Muscle layer of duodenum (tissue), 2 donors: Measurements from ENCODE around the gene GADD45A.

Experiments
- H3K27ac ChIP-seq: one replicate; pipeline ENCODE4 v1.7.0; 2013; ENCODE audit warnings: mild to moderate bottlenecking, low read length
- H3K27me3 ChIP-seq: one replicate; pipeline ENCODE4 v1.7.0; 2013; ENCODE audit warnings: low read depth, mild to moderate bottlenecking, control low read depth, low read length
- H3K36me3 ChIP-seq, 2 donors: one replicate each; pipeline ENCODE4 v1.7.0; 2013; ENCODE audit warnings: low read length in 2 of 2, control low read depth in 1 of 2, mild to moderate bottlenecking in 1 of 2; ENCODE audit not compliant: insufficient read depth in 2 of 2, control insufficient read depth in 1 of 2
- H3K4me1 ChIP-seq, 2 donors: one replicate each; pipeline ENCODE4 v1.7.0; 2013; ENCODE audit warnings: low read length in 2 of 2, mild to moderate bottlenecking in 2 of 2, control low read depth in 1 of 2, moderate library complexity in 1 of 2; ENCODE audit not compliant: insufficient read depth in 2 of 2, control insufficient read depth in 1 of 2
- H3K4me3 ChIP-seq, 2 donors: one replicate each; pipeline ENCODE4 v1.7.0; 2013; ENCODE audit warnings: low read length in 2 of 2, low read depth in 1 of 2, mild to moderate bottlenecking in 1 of 2
- H3K9me3 ChIP-seq, 2 donors: one replicate each; pipeline ENCODE4 v1.7.0; 2013; ENCODE audit warnings: low read length in 2 of 2, control low read depth in 1 of 2, mild to moderate bottlenecking in 1 of 2; ENCODE audit not compliant: control insufficient read depth in 1 of 2
- donor health status: healthy.

GADD45A gene

DNA sequence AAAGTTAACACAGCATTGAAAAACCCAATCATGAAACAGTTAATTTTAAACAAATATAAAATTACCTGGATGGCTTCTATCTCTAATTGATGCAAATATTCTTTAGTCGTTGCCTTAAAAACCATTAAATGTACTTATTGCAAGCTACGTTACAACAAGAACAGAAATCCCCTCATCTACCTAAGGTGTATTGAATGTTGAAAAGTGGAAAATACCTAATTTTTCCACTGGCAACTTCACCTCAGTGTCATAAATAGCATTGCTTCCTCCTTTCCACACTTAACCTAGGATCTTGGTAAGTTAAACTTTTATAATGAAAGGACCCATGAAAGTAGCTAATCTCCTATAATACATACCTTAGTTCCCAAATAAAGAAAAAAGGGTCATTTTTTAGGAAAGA lies 5.4 kb downstream of the GADD45A start:
- Histone ChIP-seq H3K9me3 (no peaks in the 10 kb centered on the region), H3K4me1 (peaks cover 0 to 9% of the 10 kb centered on the region in 2 donors), H3K27me3 (no peaks in the 10 kb centered on the region)

DNA sequence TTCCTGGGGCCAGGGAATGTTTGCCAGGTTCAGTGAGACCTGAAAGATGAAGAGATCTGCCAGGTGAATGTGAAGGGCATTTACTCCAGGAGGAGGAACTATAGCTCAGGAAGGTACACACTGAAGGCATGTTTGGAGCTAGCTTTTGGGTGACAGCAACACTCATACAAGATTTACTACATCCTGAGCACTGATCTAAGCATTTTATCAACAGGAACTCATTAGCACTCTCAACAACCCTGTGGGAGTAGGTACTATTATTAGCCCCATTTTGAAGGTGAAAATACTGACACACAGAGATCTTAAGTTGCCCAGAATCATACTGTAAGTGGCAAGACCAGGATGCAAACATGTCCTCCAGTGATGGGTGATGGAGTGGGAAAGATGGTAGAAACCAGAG lies 6.7 kb downstream of the GADD45A start:
- H3K4me1 ChIP-seq: peaks cover 0 to 9% of the 10 kb centered on the region in 2 donors
- peaks cover 11 to 23% of the 10 kb centered on the region in 2 donors for H3K36me3 ChIP-seq
- no peak overlapping the region for H3K4me3 ChIP-seq
- no peaks in the 10 kb centered on the region for H3K27me3 ChIP-seq
- H3K27ac ChIP-seq: no peak overlapping the region
- H3K9me3 ChIP-seq: no peaks in the 10 kb centered on the region

More for the DNA sequence above, 5.4 kb downstream of the GADD45A start:
- Histone ChIP-seq H3K36me3 (peaks cover 22 to 23% of the 10 kb centered on the region in 2 donors), H3K4me3 (no peak overlapping the region), H3K27ac (no peak overlapping the region)

DNA sequence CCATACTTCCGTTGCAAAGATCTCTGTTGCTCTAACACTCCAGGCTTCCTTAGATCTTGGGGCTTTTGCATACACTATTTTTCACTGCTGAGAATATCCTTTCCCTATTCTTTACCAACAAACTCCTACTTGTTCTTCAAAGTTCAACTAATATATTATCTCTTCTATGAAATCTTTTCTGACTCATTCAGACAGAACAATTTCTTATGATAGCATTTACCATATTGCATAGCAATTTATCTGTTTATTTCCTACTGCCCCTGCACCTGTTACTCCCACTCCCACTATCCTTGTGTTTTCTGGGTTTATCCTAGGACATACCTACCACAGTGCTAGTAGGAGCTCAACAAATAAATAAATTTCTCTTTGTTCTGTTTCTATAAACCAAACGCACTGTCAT lies 11.0 kb downstream of the GADD45A start:
- H3K36me3 ChIP-seq: no peaks in the 10 kb centered on the region
- no peak overlapping the region for H3K27ac ChIP-seq
- H3K4me3 ChIP-seq: no peak overlapping the region
- H3K4me1 ChIP-seq: no peaks in the 10 kb centered on the region
- no peaks in the 10 kb centered on the region for H3K9me3 ChIP-seq
- H3K27me3 ChIP-seq: no peaks in the 10 kb centered on the region

DNA sequence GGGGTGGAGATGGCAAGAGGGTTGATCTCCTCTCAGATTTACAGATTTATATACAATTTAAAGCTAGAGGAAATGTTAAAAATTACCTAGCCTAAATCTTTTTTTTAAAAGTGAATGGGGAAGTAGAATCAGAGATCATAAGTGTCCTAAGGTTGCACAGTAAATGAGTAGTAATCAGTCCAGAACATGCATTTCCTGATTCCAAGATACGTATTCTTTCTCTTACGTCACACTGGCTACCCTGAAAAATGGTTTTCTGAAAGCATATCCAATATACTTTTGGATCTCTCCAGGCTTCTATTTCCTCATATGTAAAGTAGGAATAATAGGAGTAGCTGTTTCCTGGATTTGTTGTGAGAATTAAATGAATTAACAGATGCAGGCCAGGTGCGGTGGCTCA lies 11.7 kb downstream of the GADD45A start:
- H3K9me3 ChIP-seq: no peaks in the 10 kb centered on the region

DNA sequence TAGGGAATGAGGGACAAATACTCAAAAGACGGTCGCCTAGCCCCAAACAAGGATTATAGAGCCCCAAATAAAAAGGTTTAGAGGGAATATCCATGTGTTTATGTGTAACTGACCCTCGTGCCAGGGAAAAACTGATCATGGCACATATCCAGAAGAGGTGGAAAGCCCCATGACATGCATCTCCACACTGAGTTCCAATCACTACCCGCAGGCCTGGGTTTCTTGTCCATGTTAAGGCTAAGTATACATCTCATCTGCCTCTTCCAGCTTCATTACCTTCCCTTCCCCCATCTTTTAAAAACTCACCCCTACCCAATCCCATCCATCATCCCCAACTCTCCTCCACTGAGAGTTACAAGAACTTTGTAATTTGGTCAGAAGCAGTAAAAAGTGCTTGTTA lies 15.2 kb downstream of the GADD45A start:
- H3K4me1 ChIP-seq: no peaks in the 10 kb centered on the region
- peaks cover 3 to 12% of the 10 kb centered on the region in 2 donors for H3K36me3 ChIP-seq
- H3K9me3 ChIP-seq: no peaks in the 10 kb centered on the region
- no peak overlapping the region for H3K27ac ChIP-seq
- no peak overlapping the region for H3K4me3 ChIP-seq
- no peaks in the 10 kb centered on the region for H3K27me3 ChIP-seq

More for the DNA sequence above, 11.7 kb downstream of the GADD45A start:
- Histone ChIP-seq H3K36me3 (no peaks in the 10 kb centered on the region), H3K27ac (no peak overlapping the region), H3K4me1 (no peaks in the 10 kb centered on the region), H3K27me3 (no peaks in the 10 kb centered on the region), H3K4me3 (no peak overlapping the region)

DNA sequence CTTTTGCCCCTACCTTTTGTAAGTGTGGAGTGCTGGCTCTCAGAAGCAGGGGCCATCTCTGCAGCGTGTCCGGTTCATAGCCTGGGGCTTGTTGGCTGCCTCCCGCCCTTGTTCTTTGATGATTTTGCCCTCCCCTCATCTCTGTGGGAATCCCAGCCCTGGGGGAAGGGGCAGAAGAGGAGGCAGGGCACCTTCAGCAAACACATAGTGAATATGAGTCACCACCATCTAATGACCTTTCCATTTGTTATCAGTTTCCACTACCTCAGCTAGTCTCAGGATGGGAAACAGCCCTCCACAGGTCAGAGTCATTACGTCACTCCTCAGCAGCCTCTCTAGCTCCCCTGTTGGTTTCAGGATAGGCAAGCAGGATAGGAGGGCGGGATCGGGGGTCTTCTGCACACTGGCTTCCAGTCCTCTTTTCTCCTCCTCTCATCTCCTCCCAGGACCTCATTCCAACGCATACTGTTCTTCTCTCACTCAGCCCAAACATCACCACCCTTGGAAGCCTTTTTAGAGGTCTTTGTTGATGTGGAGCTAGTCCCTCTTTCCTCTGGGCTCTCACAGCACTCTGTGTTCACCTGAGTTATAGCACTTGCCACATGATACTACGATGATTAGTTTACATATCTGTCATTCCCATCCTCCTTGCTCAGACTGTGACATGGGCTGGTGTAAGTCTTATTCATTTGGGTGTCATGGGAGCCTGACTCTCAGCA lies 15.8 kb downstream of the GADD45A start:
- H3K9me3 ChIP-seq: no peaks in the 10 kb centered on the region
- peaks cover 0 to 2% of the 10 kb centered on the region in 2 donors for H3K4me1 ChIP-seq
- H3K36me3 ChIP-seq: peaks cover 3 to 17% of the 10 kb centered on the region in 2 donors
- H3K27ac ChIP-seq: no peak overlapping the region
- no peak overlapping the region for H3K4me3 ChIP-seq
- H3K27me3 ChIP-seq: no peaks in the 10 kb centered on the region

DNA sequence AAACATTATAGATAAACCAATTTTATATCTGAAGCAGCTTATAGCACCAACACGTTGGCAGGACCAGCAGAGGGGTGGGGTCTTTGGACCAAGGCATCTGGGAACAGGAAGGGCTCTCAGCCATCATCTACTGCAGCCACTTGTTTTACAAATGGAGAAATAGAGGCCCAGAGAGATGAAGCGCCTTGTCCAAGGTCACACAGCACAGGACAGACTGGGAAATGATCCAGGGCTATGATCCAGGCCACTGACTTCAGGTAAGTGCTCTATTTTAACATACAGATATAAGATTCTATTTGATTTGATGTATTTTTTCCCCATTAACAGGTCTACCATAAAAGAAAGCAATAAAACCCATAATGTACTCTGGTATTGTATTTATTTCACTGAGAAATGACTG lies 16.9 kb downstream of the GADD45A start:
- Histone ChIP-seq H3K36me3 (peaks cover 3 to 17% of the 10 kb centered on the region in 2 donors), H3K4me1 (peaks cover 0 to 8% of the 10 kb centered on the region in 2 donors), H3K27ac (no peak overlapping the region), H3K27me3 (no peaks in the 10 kb centered on the region), H3K9me3 (no peaks in the 10 kb centered on the region), H3K4me3 (no peak overlapping the region)

DNA sequence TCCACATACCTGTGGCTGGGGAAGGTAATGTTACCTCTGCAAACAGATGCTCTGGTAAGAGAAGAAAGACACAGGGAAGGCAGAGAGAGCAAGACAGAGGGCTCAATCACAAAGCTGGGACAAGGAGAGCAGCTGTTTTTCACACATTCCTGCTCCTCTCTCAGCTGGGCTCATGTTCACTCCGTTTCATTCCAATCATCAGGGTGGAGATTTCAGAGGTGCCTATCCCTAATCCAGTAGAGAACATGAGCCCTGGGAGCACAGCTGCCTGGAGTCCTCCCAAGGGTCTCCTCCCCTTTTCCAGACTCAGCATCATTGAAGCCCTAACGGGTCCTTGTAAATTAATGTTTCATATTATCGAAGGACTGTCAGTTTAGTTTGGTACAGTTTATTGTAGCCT lies 19.4 kb downstream of the GADD45A start:
- Histone ChIP-seq H3K4me1 (peaks cover 0 to 16% of the 10 kb centered on the region in 2 donors), H3K27ac (no peak overlapping the region), H3K36me3 (peaks cover 3 to 17% of the 10 kb centered on the region in 2 donors), H3K27me3 (no peaks in the 10 kb centered on the region), H3K4me3 (no peak overlapping the region), H3K9me3 (no peaks in the 10 kb centered on the region)

DNA sequence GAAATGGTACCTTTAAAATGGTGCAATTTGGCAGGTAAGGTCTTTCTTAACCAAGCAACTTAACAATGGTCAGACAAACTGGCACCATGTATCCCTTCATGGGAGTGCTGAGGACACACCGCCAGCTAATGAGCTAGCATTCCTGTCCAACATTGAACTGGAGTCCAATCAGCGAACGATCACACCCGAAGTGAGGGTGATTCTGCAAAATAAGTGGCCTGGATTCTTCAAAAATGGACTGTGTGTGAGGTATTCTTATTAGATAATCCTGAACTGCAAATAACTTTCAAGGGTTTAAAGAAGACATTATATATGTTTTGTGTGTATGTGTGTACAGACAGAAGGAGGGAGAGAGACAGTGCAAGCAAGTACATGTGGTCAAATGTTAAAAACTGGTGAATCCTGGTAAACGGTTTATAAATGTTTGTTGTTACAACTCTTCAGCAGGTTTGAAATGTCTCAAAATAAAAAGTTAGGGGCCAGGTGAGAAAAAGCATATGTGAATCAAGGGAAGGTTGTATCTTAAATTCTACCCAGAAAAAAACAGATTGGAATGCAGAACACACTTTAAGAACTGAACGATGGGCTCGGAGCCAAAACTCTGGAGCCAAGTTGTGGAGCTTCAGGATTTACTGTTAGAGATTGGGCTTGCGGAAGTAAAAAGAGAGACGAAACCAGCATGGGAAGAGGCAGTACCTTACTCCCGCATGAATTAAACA lies 20.9 kb downstream of the GADD45A start:
- peaks cover 0 to 16% of the 10 kb centered on the region in 2 donors for H3K4me1 ChIP-seq
- no peaks in the 10 kb centered on the region for H3K27me3 ChIP-seq
- H3K4me3 ChIP-seq: no peak overlapping the region
- H3K36me3 ChIP-seq: peaks cover 3 to 17% of the 10 kb centered on the region in 2 donors
- no peaks in the 10 kb centered on the region for H3K9me3 ChIP-seq
- no peak overlapping the region for H3K27ac ChIP-seq

DNA sequence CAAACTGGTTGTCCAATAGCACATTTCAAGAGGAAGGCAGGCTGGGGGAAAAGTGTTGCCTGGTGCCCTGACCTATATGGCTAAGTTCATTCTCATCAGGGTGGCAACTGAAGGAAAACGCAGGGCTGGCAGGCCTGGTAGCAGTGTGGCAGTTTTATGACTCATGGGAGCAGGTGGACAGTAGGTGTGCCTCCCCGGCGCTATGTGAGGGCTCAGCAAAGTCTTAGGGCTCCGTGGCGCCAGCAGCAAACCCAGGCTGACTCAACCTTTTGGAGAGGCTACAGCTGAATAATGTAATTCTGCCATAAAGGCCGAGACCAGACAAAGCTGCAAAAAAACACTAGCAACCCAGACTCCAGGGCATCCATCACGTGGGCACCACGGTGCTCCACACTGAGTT lies 23.6 kb downstream of the GADD45A start:
- Histone ChIP-seq H3K36me3 (peaks cover 3 to 14% of the 10 kb centered on the region in 2 donors), H3K4me1 (peaks cover 14 to 29% of the 10 kb centered on the region in 2 donors), H3K27ac (no peak overlapping the region), H3K9me3 (no peaks in the 10 kb centered on the region), H3K4me3 (no peak overlapping the region), H3K27me3 (no peaks in the 10 kb centered on the region)

DNA sequence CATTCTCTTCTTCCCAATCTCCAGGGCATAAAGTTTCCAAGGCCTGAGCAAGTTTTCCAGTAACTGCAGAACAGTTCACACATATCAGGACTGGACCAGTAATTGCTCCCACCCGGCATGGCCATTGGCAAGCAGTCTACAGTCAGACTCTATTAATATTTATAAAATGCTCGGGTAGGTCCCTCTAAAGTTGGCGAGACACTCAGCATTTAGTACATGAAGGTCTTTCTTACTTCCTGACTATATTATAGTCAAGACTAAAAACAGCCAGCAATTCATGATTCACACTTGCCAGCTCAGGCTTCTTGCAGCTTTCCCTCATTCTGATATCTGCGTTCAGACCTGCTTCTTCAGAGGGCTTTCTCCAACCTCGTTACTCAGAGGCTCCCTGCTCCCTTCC lies 25.4 kb downstream of the GADD45A start:
- Histone ChIP-seq H3K4me3 (no peak overlapping the region), H3K4me1 (peaks cover 19 to 32% of the 10 kb centered on the region in 2 donors), H3K27ac (no peak overlapping the region), H3K27me3 (no peaks in the 10 kb centered on the region), H3K9me3 (no peaks in the 10 kb centered on the region), H3K36me3 (peaks cover 0 to 3% of the 10 kb centered on the region in 2 donors)
